Inferior parietal cortex (tissue), 1 donor: ENCODE measurements around the gene ADRB1.

Experiments used
- DNase-seq: peaks from one replicate; pipeline ENCODE4 v3.0.0-alpha.2; 2016; ENCODE audit errors: extremely low spot score

Gene ADRB1

GRCh38 chr10:114057855-114058254 is 14.2 kb downstream of the ADRB1 start:
- DNase-seq = no peak

DNA sequence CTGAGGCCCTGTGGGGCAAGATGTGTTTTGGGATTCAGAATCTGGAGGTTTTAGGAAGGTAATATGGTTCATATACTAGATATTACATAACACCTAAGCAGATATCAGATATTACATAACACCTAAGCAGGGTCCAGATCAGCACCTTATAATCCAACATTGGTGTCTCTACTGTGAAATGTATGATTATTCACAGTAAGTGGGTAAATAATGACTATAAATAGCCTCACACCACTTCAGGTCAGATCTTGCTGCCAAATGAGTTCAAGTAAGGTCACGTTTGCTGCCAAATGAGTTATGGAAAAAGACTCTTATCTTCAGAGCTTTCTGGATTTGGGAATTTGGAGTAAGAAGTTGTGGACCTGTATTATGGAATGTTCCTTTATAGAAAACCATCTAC is 14.6 kb downstream of the ADRB1 start:
- no peak for DNase-seq

DNA sequence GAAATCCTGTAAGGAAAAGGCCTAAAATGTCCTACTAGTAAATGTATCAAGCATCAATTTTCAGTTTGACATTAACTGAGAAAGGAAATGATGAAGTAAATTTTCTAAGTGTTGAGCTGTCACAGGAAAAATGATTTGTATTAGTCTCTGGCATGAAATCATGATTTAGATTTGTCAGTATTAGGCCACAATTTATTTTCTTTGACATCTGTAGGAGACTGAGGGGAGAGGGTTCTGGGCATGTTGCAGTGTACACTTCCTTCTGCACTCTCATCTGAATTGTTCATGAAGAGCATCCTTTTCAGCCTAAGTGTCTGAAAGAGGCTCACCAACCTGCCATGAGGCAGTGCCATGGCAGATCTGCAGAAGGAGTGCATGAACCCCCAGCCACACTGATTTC is 15.9 kb downstream of the ADRB1 start:
- no peak for DNase-seq

GRCh38 chr10:114060456-114060855 is 16.8 kb downstream of the ADRB1 start:
- no peak for DNase-seq

GRCh38 chr10:114061148-114061547 is 17.5 kb downstream of the ADRB1 start:
- no peak for DNase-seq

- no peak for DNase-seq
Measured at GRCh38 chr10:114061789-114062188, 18.1 kb downstream of the ADRB1 start.

DNA sequence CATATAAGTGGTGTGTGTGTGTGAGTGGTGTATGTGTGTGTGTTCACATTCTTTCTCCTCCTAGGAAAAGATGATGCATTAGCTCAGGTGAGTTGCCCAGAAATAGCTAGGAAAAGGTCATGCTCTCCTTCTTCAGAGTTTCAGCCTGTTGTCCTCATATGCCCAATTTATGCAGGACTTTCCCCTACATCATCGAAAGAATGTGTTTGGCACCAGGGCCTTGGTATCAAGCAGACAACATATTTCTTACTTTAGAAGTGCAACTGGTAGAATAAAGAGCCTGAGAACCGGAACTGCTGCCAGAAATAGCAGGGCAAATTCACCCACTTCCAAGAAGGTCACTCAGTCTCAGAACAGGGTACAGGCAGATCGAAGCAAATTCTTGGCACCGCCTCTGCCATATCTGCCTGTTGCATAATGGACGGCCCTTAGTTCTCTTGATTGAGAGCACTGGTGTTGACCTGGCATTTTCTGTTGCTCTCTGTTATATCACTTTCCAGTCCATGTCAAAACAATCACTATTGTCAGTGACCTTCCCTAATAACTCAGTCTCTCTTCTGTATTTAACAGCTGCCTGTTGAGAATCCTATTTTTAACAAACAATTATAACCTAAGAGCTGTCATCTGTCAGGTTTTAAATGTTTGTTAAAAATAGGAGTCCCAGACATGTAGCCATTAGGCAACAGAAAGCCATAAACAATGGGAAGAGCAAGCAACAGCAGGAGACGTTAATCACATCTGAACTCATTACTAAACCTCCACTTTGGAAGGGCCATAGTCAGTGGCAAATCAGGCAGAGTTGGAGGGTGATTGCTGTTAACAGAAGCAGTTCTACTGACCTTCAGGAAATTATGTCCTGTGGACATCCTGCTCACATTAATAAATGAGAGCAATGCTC is 20.7 kb downstream of the ADRB1 start:
- no peak for DNase-seq

- DNase-seq = no peak
Measured at GRCh38 chr10:114065049-114065435, 21.4 kb downstream of the ADRB1 start.

DNA sequence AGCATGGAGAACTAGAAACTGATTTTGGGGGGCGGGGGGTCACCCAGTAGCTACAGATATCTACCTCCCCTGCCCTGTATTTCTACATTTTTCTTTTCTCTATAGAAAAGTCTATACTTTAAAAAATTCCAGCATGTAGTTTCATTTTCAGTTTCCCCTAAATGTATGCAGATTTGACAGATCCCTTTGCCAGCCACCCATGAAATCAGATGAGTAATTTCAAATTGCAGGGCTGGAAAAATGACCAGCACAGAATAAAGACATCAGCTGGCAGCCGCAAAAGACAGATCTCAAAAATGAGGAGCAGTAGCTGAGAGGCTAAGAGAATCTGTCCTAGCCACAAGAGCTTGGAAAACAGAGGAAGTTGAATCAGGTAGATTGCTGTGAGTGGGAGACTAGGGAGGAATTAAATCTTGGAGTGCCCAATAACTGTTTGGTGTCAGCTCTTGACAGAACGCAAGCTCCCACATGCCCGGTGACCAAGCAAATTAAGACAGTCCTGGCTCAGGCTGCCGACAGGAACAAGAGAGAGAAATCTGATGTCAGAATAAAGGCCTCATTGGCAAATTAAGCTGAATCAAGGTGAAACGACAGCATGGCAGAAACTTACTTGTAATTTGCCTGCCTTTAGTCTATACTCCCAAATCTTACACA is 24.5 kb downstream of the ADRB1 start:
- no peak for DNase-seq

- DNase-seq = no peak
Measured at GRCh38 chr10:114070710-114071109, 27.0 kb downstream of the ADRB1 start.

DNA sequence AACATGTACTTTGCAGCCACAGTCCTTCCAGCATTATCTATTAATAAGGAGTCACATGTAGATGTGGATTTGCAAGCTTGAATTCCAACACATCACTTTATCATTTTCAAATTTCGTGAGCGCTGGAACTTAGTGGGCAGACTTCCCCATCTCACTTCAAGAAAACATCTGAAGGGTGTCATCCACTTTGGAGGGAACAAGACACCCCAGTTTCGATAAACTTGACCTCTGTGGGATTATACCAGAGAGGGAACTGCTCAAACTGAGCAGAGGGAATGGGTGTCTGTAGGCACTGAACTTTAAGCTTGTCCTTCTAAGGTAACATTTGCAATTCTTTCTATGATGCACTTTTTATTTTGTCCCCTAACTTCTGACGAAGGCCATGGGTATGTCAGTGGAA is 27.5 kb downstream of the ADRB1 start:
- DNase-seq = no peak

DNA sequence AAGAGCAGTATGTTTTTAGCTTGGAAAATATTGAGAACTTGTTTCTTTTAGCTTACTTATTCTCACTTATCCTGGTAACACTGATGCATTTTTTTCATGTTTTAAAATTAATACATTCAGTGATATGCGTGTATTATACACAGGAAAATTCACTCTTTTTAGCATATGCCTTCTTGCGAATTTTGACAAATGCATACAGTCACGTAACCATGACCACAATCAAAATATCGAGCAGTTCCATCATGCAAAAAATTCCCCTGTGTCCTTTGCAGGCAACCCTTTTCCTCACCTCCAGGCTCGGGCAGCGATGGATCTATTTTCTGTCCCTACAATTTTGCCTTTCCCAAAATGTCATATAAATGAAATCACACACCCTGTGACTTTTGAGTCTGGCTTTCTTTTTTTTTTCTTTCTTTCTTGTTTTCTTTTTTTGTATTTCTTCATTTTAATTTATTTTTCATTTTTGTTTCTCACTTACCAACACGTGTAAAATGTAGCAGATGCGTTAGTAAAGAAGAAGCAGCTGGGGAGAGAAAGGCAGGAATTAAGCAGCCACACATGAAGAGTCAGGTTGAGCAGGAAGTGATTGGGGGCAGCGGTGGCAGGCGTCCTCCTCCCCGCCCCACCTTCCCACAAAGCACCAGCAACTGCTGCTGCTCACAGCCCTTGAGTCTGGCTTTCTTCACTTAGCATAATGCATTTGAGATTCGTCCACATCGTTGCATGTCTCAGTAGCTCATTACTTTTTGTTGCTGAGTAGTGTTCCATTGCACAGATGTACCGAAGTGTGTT is 29.9 kb downstream of the ADRB1 start:
- no peak for DNase-seq

DNA sequence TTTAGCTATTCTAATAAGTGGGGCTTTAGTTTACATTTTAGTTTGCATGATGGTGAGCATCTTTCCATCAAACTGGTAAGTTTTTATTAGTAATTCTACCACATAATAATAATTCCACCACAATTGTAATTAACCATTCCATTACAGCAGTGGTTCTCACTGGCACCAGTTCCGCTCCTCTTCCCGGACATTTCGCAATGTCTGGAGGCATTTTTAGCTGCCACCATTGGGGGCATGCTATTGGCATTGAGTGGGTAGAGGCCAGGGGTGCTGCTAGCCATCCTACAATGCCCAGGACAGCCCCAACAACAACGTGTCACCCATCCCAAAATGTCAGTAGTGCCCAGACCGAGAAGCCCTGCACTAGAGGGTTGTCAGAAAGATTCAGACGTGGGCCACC is 31.4 kb downstream of the ADRB1 start:
- no peak for DNase-seq

DNA sequence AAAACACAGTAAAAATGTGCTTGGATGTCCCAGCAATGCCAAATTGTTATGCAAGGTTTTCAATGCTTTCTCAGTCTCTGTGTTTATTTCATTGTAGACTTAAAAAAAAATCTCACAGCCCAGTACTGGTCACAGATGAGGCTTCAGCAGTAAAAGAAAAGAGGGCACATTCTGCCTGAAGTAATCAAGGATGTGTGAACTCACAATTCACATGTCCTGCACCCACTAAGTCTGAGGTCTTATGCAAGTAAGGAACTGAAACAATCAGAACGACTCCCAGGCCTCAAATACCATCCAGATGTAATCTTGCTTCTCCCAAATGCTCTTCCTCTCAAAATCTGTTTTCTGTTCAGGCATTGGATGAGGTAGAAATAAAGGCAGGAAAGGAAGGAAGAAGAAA is 33.7 kb downstream of the ADRB1 start:
- DNase-seq = peak; percentile 60

DNA sequence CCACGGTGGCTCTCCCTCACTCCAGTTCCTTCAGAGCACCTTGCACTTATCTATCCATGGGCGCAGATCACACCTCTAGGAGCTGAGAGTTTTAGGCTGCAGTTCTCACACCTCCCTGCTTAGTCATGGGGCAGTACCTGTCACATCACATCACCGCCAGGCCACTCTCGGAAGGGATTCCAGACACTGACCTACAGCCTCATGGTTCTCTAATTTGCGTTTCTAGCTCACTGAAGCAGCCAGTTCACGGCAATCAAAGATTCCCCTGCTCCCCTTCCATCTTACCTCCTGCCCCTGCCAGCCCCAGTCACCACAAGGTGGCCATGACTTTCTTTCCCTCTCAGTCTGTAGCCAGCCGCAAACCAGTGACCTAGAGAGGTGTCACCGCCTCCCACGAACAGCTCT is 34.2 kb downstream of the ADRB1 start:
- DNase-seq = no peak

DNA sequence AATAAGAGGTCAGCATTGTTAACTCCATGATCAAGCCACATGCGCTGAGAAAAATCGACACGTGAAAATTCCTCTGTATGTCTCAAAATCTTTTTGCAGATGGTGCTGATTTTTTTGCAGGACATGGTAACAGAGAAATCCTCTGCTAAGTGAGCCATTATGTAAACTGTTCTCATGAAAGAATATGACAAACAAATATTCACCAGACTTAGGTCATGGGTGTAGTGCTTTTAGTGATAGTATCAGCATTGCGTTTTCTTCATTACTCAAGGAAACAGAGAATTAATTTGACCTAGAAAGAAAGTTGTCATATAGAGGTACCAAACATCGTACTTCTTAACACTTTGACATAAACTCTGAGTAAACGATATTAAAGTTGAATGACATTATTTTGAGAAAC is 34.7 kb downstream of the ADRB1 start:
- no peak for DNase-seq

DNA sequence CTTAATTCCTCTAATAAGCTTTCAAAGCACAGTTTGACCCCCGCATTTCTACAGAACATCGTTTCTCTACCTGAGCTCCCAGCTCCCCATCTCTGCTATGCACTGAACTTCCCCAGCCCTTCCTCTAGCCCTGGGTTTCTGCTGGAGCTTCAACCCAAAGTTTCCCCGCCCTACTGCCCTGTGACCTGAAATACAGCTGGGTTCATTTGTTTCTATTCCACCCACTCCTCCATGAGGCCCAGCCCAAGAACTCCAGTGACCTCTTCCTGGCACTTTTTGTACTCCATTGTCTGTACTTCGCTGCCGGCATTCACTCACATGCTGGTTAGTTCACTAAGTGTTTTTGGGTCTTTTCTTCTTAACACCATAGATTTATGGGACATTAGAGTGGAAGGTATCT is 35.8 kb downstream of the ADRB1 start:
- no peak for DNase-seq

DNA sequence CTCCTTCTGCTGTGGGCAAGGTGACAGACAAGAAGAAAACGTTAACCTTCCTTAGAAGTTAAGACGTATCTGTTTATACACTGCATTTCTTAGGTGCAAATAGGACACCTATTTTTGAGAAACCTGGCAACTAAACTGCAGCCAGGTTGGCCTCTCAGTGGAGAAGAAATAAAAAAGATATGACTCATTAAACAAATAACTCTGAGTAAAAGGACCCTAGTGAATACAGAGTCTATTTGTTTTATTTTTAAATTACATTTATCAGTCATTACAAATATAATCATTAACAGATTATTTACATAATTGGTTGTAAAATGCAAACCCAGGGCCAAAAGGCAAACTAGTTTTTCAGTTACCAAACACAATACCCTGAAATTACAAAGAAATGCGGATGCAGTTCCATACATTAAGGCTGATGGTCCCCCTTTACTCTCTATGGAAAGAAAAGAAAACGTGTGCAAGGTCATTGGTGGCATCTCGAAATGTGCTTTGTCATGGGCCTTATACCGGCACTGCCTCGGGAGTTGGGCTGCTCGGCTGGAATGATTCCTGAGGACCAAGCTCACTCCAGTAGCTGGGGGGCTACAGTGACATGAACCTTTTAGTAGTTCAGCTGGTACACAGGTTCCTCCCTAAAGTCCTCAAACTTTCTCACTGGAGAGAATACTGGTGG is 38.4 kb downstream of the ADRB1 start:
- DNase-seq = no peak

DNA sequence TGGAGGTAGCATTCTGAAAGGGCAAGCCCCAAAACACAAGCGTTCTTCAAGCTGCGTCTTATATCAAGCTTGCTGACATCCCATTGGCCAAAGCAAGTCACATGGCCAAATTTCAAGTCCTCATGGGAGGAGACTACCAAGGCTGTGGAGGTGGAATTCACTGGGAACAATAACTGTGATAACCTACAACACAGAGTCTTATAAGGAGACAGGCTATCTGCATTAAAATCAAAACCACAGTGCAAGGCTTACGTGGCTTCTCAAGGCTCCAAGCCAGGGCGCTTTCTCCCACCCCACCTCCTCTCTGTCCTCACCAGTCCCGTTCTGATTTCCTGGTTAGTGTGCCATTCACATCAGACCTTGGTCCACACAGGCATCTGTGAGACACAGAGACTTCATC is 39.4 kb downstream of the ADRB1 start:
- DNase-seq = no peak

- DNase-seq = no peak
Measured at GRCh38 chr10:114084215-114084614, 40.5 kb downstream of the ADRB1 start.

DNA sequence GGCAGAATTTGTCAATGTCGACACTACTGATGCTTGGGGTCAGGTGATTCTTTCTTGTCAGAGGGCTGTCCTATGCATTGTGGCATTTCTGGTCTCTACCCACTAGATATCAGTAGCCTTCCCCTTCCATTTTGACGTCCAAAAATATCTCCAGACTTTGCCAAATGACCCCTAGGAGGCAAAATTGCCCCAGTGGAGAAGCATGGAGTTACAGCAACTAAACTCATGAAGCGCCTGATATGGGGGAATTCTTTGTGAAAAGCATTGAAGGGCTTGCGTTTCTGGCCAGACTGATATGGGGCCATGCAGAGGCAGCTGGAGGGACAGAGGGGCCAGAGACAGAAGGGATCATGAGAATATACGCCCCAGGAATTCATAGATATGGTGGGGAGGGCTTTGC is 43.6 kb downstream of the ADRB1 start:
- no peak for DNase-seq

- DNase-seq = no peak
Measured at GRCh38 chr10:114087655-114088054, 44.0 kb downstream of the ADRB1 start.
